Lower leg skin (tissue), 4 donors: ENCODE measurements around the gene NPSR1. TPM values are rescaled to one million over a fixed set of nuclear protein-coding genes. Genes with fewer than 3 reads are reported as not detected.

Source experiments
- DNase-seq, 2 donors: peaks; one replicate each; pipeline ENCODE4 v3.0.0-alpha.2; 2019; ENCODE audit warnings: low spot score in 2 of 2
- H3K4me3 ChIP-seq: fragments of 200-600 bp; sonication (generic); 2 replicates; pipeline ENCODE4 v1.5.1; 2017; ENCODE audit warnings: mild to moderate bottlenecking, low read depth; ENCODE audit not compliant: poor library complexity, severe bottlenecking
- CTCF ChIP-seq, 3 donors: fragments of 450-650 bp; IDR thresholded peaks; one replicate each; pipeline ENCODE4 v1.5.1; 2016; ENCODE audit warnings: antibody characterized with exemption in 3 of 3, mild to moderate bottlenecking in 3 of 3, moderate library complexity in 2 of 3
- POLR2A ChIP-seq, 2 donors: fragments of 450-650 bp; IDR thresholded peaks; one replicate each; pipeline ENCODE4 v1.6.1; 2016 to 2017; ENCODE audit warnings: antibody characterized with exemption in 2 of 2, mild to moderate bottlenecking in 1 of 2, moderate library complexity in 1 of 2
- WGBS, 2 donors: methylation state at CpG; one replicate each; pipeline ENCODE4 v1.1.5; 2018; 5-methylcytosine and 5-hydroxymethylcytosine counted together
- intact Hi-C: fragments of 100-400 bp; cut with DNase I; formaldehyde crosslinking; loops from one replicate; pipeline ENCODE4 v1.15.0; 2023; ENCODE audit warnings: low total_unique reads
- total RNA-seq, 4 donors: library from RNA; depleted of rRNA; stranded (reverse); fragments of >200 nt; gene quantifications; one replicate each; pipeline ENCODE4 v1.1.0, GENCODE V29; 2016

The NPSR1 gene
- total RNA-seq, 4 donors from 2014 or later, result not detected

- TF ChIP-seq POLR2A (IDR thresholded peaks at IDR 0.05) (no peak), CTCF (IDR thresholded peaks at IDR 0.05) (no peak)
- no peak for DNase-seq
- 77 to 90% methylated on average over 2 of the region's 2 CpGs for WGBS, 2 donors
- no peak overlapping the region for H3K4me3 ChIP-seq
- intact Hi-C loops, result no loop called here
Observed at GRCh38 chr7:34760271-34760670, 102.3 kb downstream of the NPSR1 start.

GRCh38 chr7:34761206-34761605, 103.2 kb downstream of the NPSR1 start:
- 91 to 97% methylated on average over 1 of the region's 1 CpG for WGBS, 2 donors
- DNase-seq, result no peak
- no peak overlapping the region for H3K4me3 ChIP-seq
- TF ChIP-seq CTCF (IDR thresholded peaks at IDR 0.05) (no peak), POLR2A (IDR thresholded peaks at IDR 0.05) (no peak)
- intact Hi-C loops, result no loop called here

GRCh38 chr7:34761627-34762026, 103.6 kb downstream of the NPSR1 start:
- intact Hi-C loops, result no loop called here
- no peak overlapping the region for H3K4me3 ChIP-seq
- no peak for TF ChIP-seq POLR2A (IDR thresholded peaks at IDR 0.05)
- TF ChIP-seq CTCF (IDR thresholded peaks at IDR 0.05), result no peak
- no peak for DNase-seq

GRCh38 chr7:34762764-34763163, 104.7 kb downstream of the NPSR1 start:
- intact Hi-C loops, result no loop called here
- 64 to 66% methylated on average over 2 of the region's 2 CpGs for WGBS, 2 donors
- no peak for DNase-seq
- TF ChIP-seq POLR2A (IDR thresholded peaks at IDR 0.05) (no peak), CTCF (IDR thresholded peaks at IDR 0.05) (no peak)
- no peak overlapping the region for H3K4me3 ChIP-seq

GRCh38 chr7:34772296-34772938, 114.4 kb downstream of the NPSR1 start:
- DNase-seq, result no peak
- no peak for TF ChIP-seq POLR2A (IDR thresholded peaks at IDR 0.05)
- intact Hi-C loops, result no loop called here
- H3K4me3 ChIP-seq, result no peak overlapping the region

GRCh38 chr7:34776748-34777358, 118.8 kb downstream of the NPSR1 start:
- intact Hi-C loops, result no loop called here
- 57 to 67% methylated on average over 1 of the region's 1 CpG for WGBS, 2 donors
- no peak for DNase-seq
- no peak overlapping the region for H3K4me3 ChIP-seq
- no peak for TF ChIP-seq POLR2A (IDR thresholded peaks at IDR 0.05)
- no peak for TF ChIP-seq CTCF (IDR thresholded peaks at IDR 0.05)
